Lower leg skin (tissue), 3 donors: Measurements from ENCODE around the gene NOTCH1.

Experiments used
- CTCF ChIP-seq, 3 donors: fragments of 450-650 bp; IDR thresholded peaks; one replicate each; pipeline ENCODE4 v1.5.1; 2016; ENCODE audit warnings: antibody characterized with exemption in 3 of 3, mild to moderate bottlenecking in 3 of 3, moderate library complexity in 2 of 3
- POLR2A ChIP-seq, 2 donors: fragments of 450-650 bp; IDR thresholded peaks; one replicate each; pipeline ENCODE4 v1.6.1; 2016 to 2017; ENCODE audit warnings: antibody characterized with exemption in 2 of 2, mild to moderate bottlenecking in 1 of 2, moderate library complexity in 1 of 2

GRCh38 chr9:136566901-136567300 is 21.1 kb upstream of the NOTCH1 start:
- TF ChIP-seq CTCF (IDR thresholded peaks at IDR 0.05) (no peak), POLR2A (IDR thresholded peaks at IDR 0.05) (no peak)
